RWPE2 (cell line): ENCODE data around the gene CTXND1.
A peak's percentile ranks its signal among the peaks of the same experiment; 100 is the strongest.

Experiments used
- ATAC-seq: fragments of 200-7000 bp; cut with Tn5 transposase; 3 replicates; pipeline ENCODE4 v1.9.1; 2021; ENCODE audit warnings: low read depth
- DNase-seq: peaks from one replicate; pipeline ENCODE4 v3.0.0-alpha.2; 2020; ENCODE audit warnings: low spot score
- H3K27ac ChIP-seq: fragments of 450-650 bp; 2 replicates; pipeline ENCODE4 v1.5.1; 2017; ENCODE audit warnings: mild to moderate bottlenecking; ENCODE audit not compliant: poor library complexity, severe bottlenecking
- H3K27me3 ChIP-seq: fragments of 250-450 bp; sonication (Bioruptor Pico); 2 replicates; pipeline ENCODE4 v1.5.1; 2021; ENCODE audit warnings: mild to moderate bottlenecking, moderate library complexity; ENCODE audit not compliant: insufficient read depth, poor library complexity, severe bottlenecking
- H3K36me3 ChIP-seq: fragments of 250-450 bp; sonication (Bioruptor Pico); 2 replicates; pipeline ENCODE4 v1.5.1; 2020; ENCODE audit warnings: low read depth, mild to moderate bottlenecking, moderate library complexity
- H3K4me1 ChIP-seq: fragments of 250-450 bp; sonication (Bioruptor Pico); 2 replicates; pipeline ENCODE4 v1.5.1; 2021; ENCODE audit warnings: mild to moderate bottlenecking, moderate library complexity; ENCODE audit not compliant: insufficient read depth, poor library complexity, severe bottlenecking
- H3K4me3 ChIP-seq: fragments of 250-450 bp; sonication (Bioruptor Pico); 2 replicates; pipeline ENCODE4 v1.5.1; 2021; ENCODE audit warnings: mild to moderate bottlenecking, moderate library complexity; ENCODE audit not compliant: severe bottlenecking
- H3K9me3 ChIP-seq: fragments of 250-450 bp; sonication (Bioruptor Pico); 2 replicates; pipeline ENCODE4 v1.5.1; 2021; ENCODE audit warnings: mild to moderate bottlenecking, moderate library complexity; ENCODE audit not compliant: severe bottlenecking
- CTCF ChIP-seq: fragments of 450-650 bp; IDR thresholded peaks from one replicate; pipeline ENCODE4 v1.5.1; 2017; ENCODE audit warnings: mild to moderate bottlenecking, moderate library complexity; ENCODE audit not compliant: poor library complexity, severe bottlenecking

The CTXND1 gene

GRCh38 chr15:80174017-80174746 lies 77.8 kb downstream of the CTXND1 start:
- no peak for DNase-seq
- no peak for TF ChIP-seq CTCF
- peaks cover 9% of the 10 kb centered on the region; the same call in 1 of the 2 replicates for H3K36me3 ChIP-seq
- H3K4me3 ChIP-seq: no peak overlapping the region
- no peaks in the 10 kb centered on the region for H3K27me3 ChIP-seq
- H3K27ac ChIP-seq: no peak overlapping the region
- peak; percentile 37; the same call in 2 of the 3 replicates for ATAC-seq
- no peaks in the 10 kb centered on the region for H3K9me3 ChIP-seq
- peaks cover 8% of the 10 kb centered on the region for H3K4me1 ChIP-seq

- peaks cover 16% of the 10 kb centered on the region for H3K36me3 ChIP-seq
- no peak for DNase-seq
These were observed 78.8 kb downstream of the CTXND1 start for GRCh38 chr15:80173022-80173759.

GRCh38 chr15:80172401-80172800 lies 79.6 kb downstream of the CTXND1 start:
- DNase-seq (no peak), ATAC-seq (no peak)
- peaks cover 8% of the 10 kb centered on the region; the same call in 1 of the 2 replicates for H3K36me3 ChIP-seq
- no peak overlapping the region for H3K27ac ChIP-seq
- H3K4me1 ChIP-seq: peaks cover 8% of the 10 kb centered on the region
- no peak for TF ChIP-seq CTCF
- H3K4me3 ChIP-seq: no peak overlapping the region
- H3K27me3 ChIP-seq: no peaks in the 10 kb centered on the region
- H3K9me3 ChIP-seq: no peaks in the 10 kb centered on the region

More at GRCh38 chr15:80173022-80173759, 78.8 kb downstream of the CTXND1 start:
- peak; percentile 95 for TF ChIP-seq CTCF
- no peaks in the 10 kb centered on the region for H3K27me3 ChIP-seq
- no peak overlapping the region for H3K27ac ChIP-seq
- no peaks in the 10 kb centered on the region for H3K9me3 ChIP-seq
- peaks cover 8% of the 10 kb centered on the region for H3K4me1 ChIP-seq
- no peak overlapping the region for H3K4me3 ChIP-seq
- ATAC-seq: peak; percentile 78

GRCh38 chr15:80171787-80172186 lies 80.2 kb downstream of the CTXND1 start:
- H3K27ac ChIP-seq: no peak overlapping the region

More at GRCh38 chr15:80171787-80172186, 80.2 kb downstream of the CTXND1 start:
- DNase-seq (no peak), ATAC-seq (no peak)
- Histone ChIP-seq H3K27me3 (no peaks in the 10 kb centered on the region), H3K36me3 (peaks cover 8% of the 10 kb centered on the region; the same call in 1 of the 2 replicates), H3K9me3 (no peaks in the 10 kb centered on the region), H3K4me1 (peaks cover 8% of the 10 kb centered on the region), H3K4me3 (no peak overlapping the region)
- no peak for TF ChIP-seq CTCF
